Astrocyte (in vitro differentiated cells and primary cell): ENCODE measurements around the gene ZNF827. TPM values are rescaled to one million over a fixed set of nuclear protein-coding genes. Genes with fewer than 3 reads are reported as not detected.

Experiments
- DNase-seq: peaks from one replicate; pipeline ENCODE4 v3.0.0-alpha.2; 2010; ENCODE audit warnings: low read depth
- FAIRE-seq: peaks from 2 replicates; lab custom pipeline; 2011; peaks lifted over from hg19 to GRCh38; lab: Jason Lieb, UNC
- H2AFZ ChIP-seq: 2 replicates; pipeline ENCODE4 v1.6.0; 2012; ENCODE audit warnings: low read depth, low read length, inconsistent platforms
- H3K27ac ChIP-seq: 2 replicates; pipeline ENCODE4 v1.5.1; 2011; ENCODE audit warnings: low read depth, low read length, inconsistent platforms
- H3K27me3 ChIP-seq: 2 replicates; pipeline ENCODE4 v1.6.0; 2011; ENCODE audit warnings: low read length, inconsistent platforms; ENCODE audit not compliant: insufficient read depth
- H3K36me3 ChIP-seq: 2 replicates; pipeline ENCODE4 v1.5.1; 2011; ENCODE audit warnings: low read length, inconsistent platforms; ENCODE audit not compliant: insufficient read depth
- H3K4me1 ChIP-seq: 2 replicates; pipeline ENCODE4 v1.5.1; 2011; ENCODE audit warnings: low read length, inconsistent platforms; ENCODE audit not compliant: insufficient read depth
- H3K4me2 ChIP-seq: 2 replicates; pipeline ENCODE4 v1.6.0; 2012; ENCODE audit warnings: low read length, inconsistent platforms
- H3K4me3 ChIP-seq: 2 replicates; pipeline ENCODE4 v1.5.1; 2011; ENCODE audit warnings: low read depth, mild to moderate bottlenecking, low read length, inconsistent platforms; ENCODE audit not compliant: insufficient read depth
- H3K79me2 ChIP-seq: 2 replicates; pipeline ENCODE4 v1.6.0; 2012; ENCODE audit warnings: mild to moderate bottlenecking, low read length, inconsistent platforms; ENCODE audit not compliant: insufficient read depth
- H3K9ac ChIP-seq: 2 replicates; pipeline ENCODE4 v1.6.0; 2012; ENCODE audit warnings: mild to moderate bottlenecking, low read length, inconsistent platforms
- H3K9me3 ChIP-seq: 2 replicates; pipeline ENCODE4 v1.5.1; 2012; ENCODE audit warnings: low read depth, mild to moderate bottlenecking, low read length, inconsistent platforms; ENCODE audit not compliant: insufficient read depth
- H4K20me1 ChIP-seq: 2 replicates; pipeline ENCODE4 v1.6.0; 2012; ENCODE audit warnings: low read length, inconsistent platforms; ENCODE audit not compliant: insufficient read depth
- H3K27ac Mint-ChIP-seq: one replicate; pipeline ENCODE4 v1.8.0; 2021; ENCODE audit warnings: mild to moderate bottlenecking, mixed read lengths; ENCODE audit not compliant: unreplicated experiment
- H3K27me3 Mint-ChIP-seq: one replicate; pipeline ENCODE4 v1.8.0; 2021; ENCODE audit warnings: low read depth, mixed read lengths; ENCODE audit not compliant: unreplicated experiment
- H3K36me3 Mint-ChIP-seq: one replicate; pipeline ENCODE4 v1.8.0; 2021; ENCODE audit warnings: low read depth, mixed read lengths; ENCODE audit not compliant: unreplicated experiment
- H3K4me1 Mint-ChIP-seq: one replicate; pipeline ENCODE4 v1.8.0; 2021; ENCODE audit warnings: low read depth, mixed read lengths; ENCODE audit not compliant: unreplicated experiment
- H3K4me3 Mint-ChIP-seq: one replicate; pipeline ENCODE4 v1.8.0; 2021; ENCODE audit warnings: mild to moderate bottlenecking, moderate library complexity, mixed read lengths; ENCODE audit not compliant: unreplicated experiment
- H3K9me3 Mint-ChIP-seq: one replicate; pipeline ENCODE4 v1.8.0; 2021; ENCODE audit warnings: mild to moderate bottlenecking, mixed read lengths; ENCODE audit not compliant: unreplicated experiment
- CTCF ChIP-seq: IDR thresholded peaks from 2 replicates; pipeline ENCODE4 v1.5.1; 2011; ENCODE audit warnings: low read depth, mild to moderate bottlenecking, inconsistent platforms, low read length, moderate library complexity; ENCODE audit not compliant: insufficient read depth
- EZH2 ChIP-seq: IDR thresholded peaks from 2 replicates; pipeline ENCODE4 v1.6.1; 2012; ENCODE audit warnings: mild to moderate bottlenecking, low read length, inconsistent platforms; ENCODE audit not compliant: insufficient read depth
- total RNA-seq: library from RNA; stranded (reverse); gene quantifications from 2 replicates; pipeline ENCODE4 v1.2.1, GENCODE V29; 2021

Gene ZNF827
- total RNA-seq, 1 donor from 2014 or later, result 39.7 TPM

GRCh38 chr4:145760961-145761929, 177.4 kb downstream of the ZNF827 start:
- H3K27me3 Mint-ChIP-seq, result no peaks in the 10 kb centered on the region
- TF ChIP-seq CTCF, result no peak
- TF ChIP-seq EZH2, result no peak
- H3K27ac Mint-ChIP-seq, result no peak overlapping the region
- peaks cover 1% of the 10 kb centered on the region for H3K9me3 Mint-ChIP-seq
- no peak overlapping the region for H3K27ac ChIP-seq
- peaks cover 4% of the 10 kb centered on the region for H4K20me1 ChIP-seq
- H3K4me1 ChIP-seq, result peaks cover 5% of the 10 kb centered on the region
- H3K27me3 ChIP-seq, result no peaks in the 10 kb centered on the region
- H3K9me3 ChIP-seq, result no peaks in the 10 kb centered on the region
- H3K4me3 Mint-ChIP-seq, result no peak overlapping the region
- DNase-seq, result no peak
- peaks cover 3% of the 10 kb centered on the region for H3K4me1 Mint-ChIP-seq
- no peak for FAIRE-seq
- no peaks in the 10 kb centered on the region for H3K79me2 ChIP-seq
- no peak overlapping the region for H3K4me2 ChIP-seq
- H3K36me3 Mint-ChIP-seq, result peaks cover 48% of the 10 kb centered on the region
- peaks cover 33% of the 10 kb centered on the region for H3K36me3 ChIP-seq
- H2AFZ ChIP-seq, result no peak overlapping the region
- H3K9ac ChIP-seq, result no peak overlapping the region
- H3K4me3 ChIP-seq, result no peak overlapping the region

- Mint-ChIP-seq H3K27ac (peak overlapping the region; percentile 56), H3K27me3 (no peaks in the 10 kb centered on the region), H3K9me3 (peaks cover 1% of the 10 kb centered on the region), H3K4me1 (peaks cover 11% of the 10 kb centered on the region), H3K4me3 (no peak overlapping the region), H3K36me3 (peaks cover 47% of the 10 kb centered on the region)
- Histone ChIP-seq H4K20me1 (peaks cover 4% of the 10 kb centered on the region), H3K27ac (no peak overlapping the region), H2AFZ (no peak overlapping the region), H3K27me3 (no peaks in the 10 kb centered on the region), H3K36me3 (peaks cover 31% of the 10 kb centered on the region), H3K4me3 (no peak overlapping the region), H3K4me1 (no peaks in the 10 kb centered on the region), H3K9ac (no peak overlapping the region), H3K4me2 (no peak overlapping the region), H3K79me2 (no peaks in the 10 kb centered on the region), H3K9me3 (no peaks in the 10 kb centered on the region)
- DNase-seq (no peak), FAIRE-seq (no peak)
- TF ChIP-seq EZH2 (no peak), CTCF (no peak)
Observed at GRCh38 chr4:145760176-145760575, 178.4 kb downstream of the ZNF827 start.

GRCh38 chr4:145757188-145757587, 181.4 kb downstream of the ZNF827 start:
- H3K27ac ChIP-seq, result no peak overlapping the region
- H3K9ac ChIP-seq, result no peak overlapping the region
- no peak overlapping the region for H3K4me3 ChIP-seq
- FAIRE-seq (no peak), DNase-seq (no peak)
- H3K27me3 Mint-ChIP-seq, result no peaks in the 10 kb centered on the region
- H3K4me1 Mint-ChIP-seq, result peaks cover 11% of the 10 kb centered on the region
- H4K20me1 ChIP-seq, result peaks cover 4% of the 10 kb centered on the region
- H3K27me3 ChIP-seq, result no peaks in the 10 kb centered on the region
- H3K4me3 Mint-ChIP-seq, result no peak overlapping the region
- H2AFZ ChIP-seq, result no peak overlapping the region
- no peak overlapping the region for H3K4me2 ChIP-seq
- H3K79me2 ChIP-seq, result no peaks in the 10 kb centered on the region
- H3K9me3 ChIP-seq, result no peaks in the 10 kb centered on the region
- peaks cover 28% of the 10 kb centered on the region for H3K36me3 Mint-ChIP-seq
- TF ChIP-seq CTCF (no peak), EZH2 (no peak)
- H3K36me3 ChIP-seq, result peaks cover 19% of the 10 kb centered on the region
- H3K27ac Mint-ChIP-seq, result no peak overlapping the region
- H3K9me3 Mint-ChIP-seq, result peaks cover 1% of the 10 kb centered on the region
- H3K4me1 ChIP-seq, result no peaks in the 10 kb centered on the region
